H9 (cell line): ENCODE results near the gene IGSF22. TPM values are rescaled to one million over a fixed set of nuclear protein-coding genes. Genes with fewer than 3 reads are reported as not detected.

Experiments used
- DNase-seq: peaks from one replicate; pipeline ENCODE4 v3.0.0-alpha.2; 2017
- H2AFZ ChIP-seq: one replicate; pipeline ENCODE4 v1.6.1; 2013; ENCODE audit warnings: mild to moderate bottlenecking, low read length, control low read depth, moderate library complexity
- H2AK5ac ChIP-seq: 2 replicates; pipeline ENCODE4 v1.6.1; 2013; ENCODE audit warnings: low read length, control low read depth, mixed read lengths; ENCODE audit not compliant: insufficient read length
- H2BK120ac ChIP-seq: one replicate; pipeline ENCODE4 v1.6.1; 2013; ENCODE audit warnings: low read depth, mild to moderate bottlenecking, low read length, control low read depth, inconsistent platforms; ENCODE audit not compliant: poor library complexity, severe bottlenecking
- H2BK12ac ChIP-seq: 2 replicates; pipeline ENCODE4 v1.6.1; 2013; ENCODE audit warnings: low read length, control low read depth, mixed read lengths, low read depth; ENCODE audit not compliant: insufficient read length
- H2BK15ac ChIP-seq: 2 replicates; pipeline ENCODE4 v1.6.1; 2013; ENCODE audit warnings: low read depth, low read length, control low read depth
- H2BK20ac ChIP-seq: one replicate; pipeline ENCODE4 v1.6.1; 2013; ENCODE audit warnings: low read depth, mild to moderate bottlenecking, low read length, control low read depth, inconsistent platforms; ENCODE audit not compliant: poor library complexity, severe bottlenecking
- H2BK5ac ChIP-seq: 2 replicates; pipeline ENCODE4 v1.6.1; 2013; ENCODE audit warnings: low read length, control low read depth, mixed read lengths; ENCODE audit not compliant: insufficient read length
- H3K14ac ChIP-seq: 2 replicates; pipeline ENCODE4 v1.6.1; 2013; ENCODE audit warnings: low read length, control low read depth; ENCODE audit not compliant: insufficient read depth
- H3K18ac ChIP-seq: 2 replicates; pipeline ENCODE4 v1.6.1; 2013; ENCODE audit warnings: low read depth, mild to moderate bottlenecking, mixed read lengths, low read length, control low read depth; ENCODE audit not compliant: insufficient read length
- H3K23ac ChIP-seq: 2 replicates; pipeline ENCODE4 v1.6.1; 2013; ENCODE audit warnings: low read length, control low read depth, mixed read lengths, low read depth; ENCODE audit not compliant: insufficient read length
- H3K23me2 ChIP-seq: 2 replicates; pipeline ENCODE4 v1.6.1; 2013; ENCODE audit warnings: low read depth, mild to moderate bottlenecking, mixed read lengths, low read length, control low read depth; ENCODE audit not compliant: insufficient read length, poor library complexity, severe bottlenecking
- H3K27ac ChIP-seq: 2 replicates; pipeline ENCODE4 v1.5.1; 2013; ENCODE audit warnings: low read length, control low read depth, mixed read lengths, low read depth; ENCODE audit not compliant: insufficient read length
- H3K27me3 ChIP-seq: 2 replicates; pipeline ENCODE4 v1.6.1; 2013; ENCODE audit warnings: low read length, control low read depth, inconsistent platforms; ENCODE audit not compliant: insufficient read depth
- H3K4ac ChIP-seq: 2 replicates; pipeline ENCODE4 v1.6.1; 2013; ENCODE audit warnings: low read depth, mild to moderate bottlenecking, control low read depth, inconsistent platforms, low read length, moderate library complexity
- H3K4me1 ChIP-seq: 2 replicates; pipeline ENCODE4 v1.6.1; 2013; ENCODE audit warnings: low read length, control low read depth, inconsistent platforms; ENCODE audit not compliant: insufficient read depth
- H3K4me2 ChIP-seq: 2 replicates; pipeline ENCODE4 v1.6.1; 2013; ENCODE audit warnings: low read length, control low read depth, mixed read lengths; ENCODE audit not compliant: insufficient read length, insufficient read depth
- H3K56ac ChIP-seq: 2 replicates; pipeline ENCODE4 v1.6.1; 2013; ENCODE audit warnings: low read depth, mild to moderate bottlenecking, mixed read lengths, low read length, control low read depth; ENCODE audit not compliant: insufficient read length
- H3K79me1 ChIP-seq: 2 replicates; pipeline ENCODE4 v1.6.1; 2013; ENCODE audit warnings: low read depth, mild to moderate bottlenecking, moderate library complexity, low read length, control low read depth, inconsistent platforms; ENCODE audit not compliant: insufficient read depth, poor library complexity, severe bottlenecking
- H3K79me2 ChIP-seq: 2 replicates; pipeline ENCODE4 v1.6.1; 2013; ENCODE audit warnings: low read length, control low read depth, inconsistent platforms; ENCODE audit not compliant: insufficient read depth
- H3K9ac ChIP-seq: 2 replicates; pipeline ENCODE4 v1.6.1; 2013; ENCODE audit warnings: low read length, control low read depth, mixed read lengths; ENCODE audit not compliant: insufficient read length; ENCODE audit errors: extremely low read depth
- H3K9me3 ChIP-seq: one replicate; pipeline ENCODE4 v1.6.1; 2013; ENCODE audit warnings: low read depth, low read length, inconsistent platforms; ENCODE audit not compliant: control insufficient read depth
- H3T11ph ChIP-seq: one replicate; pipeline ENCODE4 v1.6.1; 2013; ENCODE audit warnings: mild to moderate bottlenecking, low read length, control low read depth, inconsistent platforms
- H4K20me1 ChIP-seq: one replicate; pipeline ENCODE4 v1.6.1; 2013; ENCODE audit not compliant: control insufficient read depth, insufficient read length, insufficient read depth
- H4K5ac ChIP-seq: 2 replicates; pipeline ENCODE4 v1.6.1; 2013; ENCODE audit warnings: low read depth, mild to moderate bottlenecking, mixed read lengths, low read length, control low read depth; ENCODE audit not compliant: insufficient read length
- H4K8ac ChIP-seq: replicated peaks from 2 replicates; pipeline ENCODE4 v1.6.1; 2013; ENCODE audit warnings: low read length, control low read depth, mixed read lengths, low read depth; ENCODE audit not compliant: insufficient read length
- H4K91ac ChIP-seq: 2 replicates; pipeline ENCODE4 v1.6.1; 2013; ENCODE audit warnings: low read depth, mild to moderate bottlenecking, moderate library complexity, mixed read lengths, low read length, control low read depth; ENCODE audit not compliant: insufficient read length
- H3K27ac Mint-ChIP-seq, 3 experiments: 2 replicates in 2 of 3; 3 replicates in 1 of 3; pipeline ENCODE4 v1.8.0; 2020 to 2021; ENCODE audit warnings: mixed read lengths in 3 of 3, mild to moderate bottlenecking in 1 of 3, moderate library complexity in 1 of 3
- H3K27me3 Mint-ChIP-seq: 2 replicates; pipeline ENCODE4 v1.8.0; 2021; ENCODE audit warnings: low read depth, mild to moderate bottlenecking, moderate library complexity, mixed read lengths
- H3K36me3 Mint-ChIP-seq, 3 experiments: 2 replicates in 2 of 3; 3 replicates in 1 of 3; pipeline ENCODE4 v1.8.0; 2020 to 2021; ENCODE audit warnings: low read depth in 3 of 3, mixed read lengths in 3 of 3; ENCODE audit not compliant: insufficient read depth in 1 of 3
- H3K4me1 Mint-ChIP-seq, 2 experiments: 2 replicates each; pipeline ENCODE4 v1.8.0; 2020; ENCODE audit warnings: mixed read lengths in 2 of 2
- H3K4me3 Mint-ChIP-seq, 2 experiments: 2 replicates in 1 of 2; 3 replicates in 1 of 2; pipeline ENCODE4 v1.8.0; 2020 to 2021; ENCODE audit warnings: mild to moderate bottlenecking in 2 of 2, mixed read lengths in 2 of 2, moderate library complexity in 1 of 2
- H3K9me3 Mint-ChIP-seq, 2 experiments: 2 replicates in 1 of 2; 3 replicates in 1 of 2; pipeline ENCODE4 v1.8.0; 2020; ENCODE audit warnings: mild to moderate bottlenecking in 2 of 2, mixed read lengths in 2 of 2, moderate library complexity in 1 of 2
- CTCF ChIP-seq: fragments of 200-600 bp; sonication (generic); conservative IDR thresholded peaks from 3 replicates; pipeline ENCODE4 v1.8.0; 2021; ENCODE audit warnings: antibody characterized with exemption, mild to moderate bottlenecking
- WGBS: extraction: QIAGEN DNeasy Blood & Tissue Kit; methylation state at CpG from one replicate; pipeline ENCODE4 v1.1.7; 2013; ENCODE audit warnings: missing lambda C conversion rate, low lambda C conversion rate, mixed read lengths; ENCODE audit not compliant: insufficient read length; ENCODE audit errors: extremely low coverage; 5-methylcytosine and 5-hydroxymethylcytosine counted together
- total RNA-seq: library from RNA; stranded (reverse); gene quantifications from 2 replicates; pipeline ENCODE4 v1.2.1, GENCODE V29; 2021

IGSF22 gene
- total RNA-seq, 1 experiment from 2014 or later: 0.35 TPM

GRCh38 chr11:18773681-18774080 is 47.7 kb upstream of the IGSF22 start:
- H3K79me1 ChIP-seq: no peaks in the 10 kb centered on the region
- H4K20me1 ChIP-seq: peaks cover 2% of the 10 kb centered on the region
- no peak overlapping the region for H2BK120ac ChIP-seq
- no peak overlapping the region for H3K4ac ChIP-seq
- Mint-ChIP-seq H3K36me3 (no peaks in the 10 kb centered on the region), H3K27me3 (peaks cover 14% of the 10 kb centered on the region), H3K9me3 (no peaks in the 10 kb centered on the region; a peak in 1 of 5 replicates), H3K27ac (no peak overlapping the region), H3K4me3 (no peak overlapping the region), H3K4me1 (peaks cover 31 to 37% of the 10 kb centered on the region in 2 experiments)
- H2BK5ac ChIP-seq: no peak overlapping the region
- no peak overlapping the region for H3K4me2 ChIP-seq
- no peak overlapping the region for H3K9ac ChIP-seq
- H3K79me2 ChIP-seq: no peaks in the 10 kb centered on the region
- no peaks in the 10 kb centered on the region for H3K23me2 ChIP-seq
- no peak overlapping the region for H3K23ac ChIP-seq
- no peak overlapping the region for H2BK15ac ChIP-seq
- no peaks in the 10 kb centered on the region for H3K27me3 ChIP-seq
- TF ChIP-seq CTCF: no peak
- no peak overlapping the region for H2BK12ac ChIP-seq
- H3K4me1 ChIP-seq: 0 out of 2 replicates have a peak, but pooled peaks cover 2% of the 10 kb centered on the region
- H3K18ac ChIP-seq: no peak overlapping the region
- H4K91ac ChIP-seq: no peak overlapping the region
- no peak overlapping the region for H3K14ac ChIP-seq
- no peak overlapping the region for H2AK5ac ChIP-seq
- H2AFZ ChIP-seq: no peak overlapping the region
- no peak overlapping the region for H4K5ac ChIP-seq
- no peak overlapping the region for H3T11ph ChIP-seq
- no CpG with 5 or more reads among the region's 3 CpGs for WGBS
- H3K9me3 ChIP-seq: no peaks in the 10 kb centered on the region
- no peak overlapping the region for H3K56ac ChIP-seq
- H2BK20ac ChIP-seq: no peak overlapping the region
- H4K8ac ChIP-seq: no peak overlapping the region
- DNase-seq: no peak
- no peak overlapping the region for H3K27ac ChIP-seq
